Measurements from ENCODE around the gene ELL. TPM values are rescaled to one million over a fixed set of nuclear protein-coding genes. Genes with fewer than 3 reads are reported as not detected.

ELL gene
- total RNA-seq, 1 donor: 40.4 TPM

DNA sequence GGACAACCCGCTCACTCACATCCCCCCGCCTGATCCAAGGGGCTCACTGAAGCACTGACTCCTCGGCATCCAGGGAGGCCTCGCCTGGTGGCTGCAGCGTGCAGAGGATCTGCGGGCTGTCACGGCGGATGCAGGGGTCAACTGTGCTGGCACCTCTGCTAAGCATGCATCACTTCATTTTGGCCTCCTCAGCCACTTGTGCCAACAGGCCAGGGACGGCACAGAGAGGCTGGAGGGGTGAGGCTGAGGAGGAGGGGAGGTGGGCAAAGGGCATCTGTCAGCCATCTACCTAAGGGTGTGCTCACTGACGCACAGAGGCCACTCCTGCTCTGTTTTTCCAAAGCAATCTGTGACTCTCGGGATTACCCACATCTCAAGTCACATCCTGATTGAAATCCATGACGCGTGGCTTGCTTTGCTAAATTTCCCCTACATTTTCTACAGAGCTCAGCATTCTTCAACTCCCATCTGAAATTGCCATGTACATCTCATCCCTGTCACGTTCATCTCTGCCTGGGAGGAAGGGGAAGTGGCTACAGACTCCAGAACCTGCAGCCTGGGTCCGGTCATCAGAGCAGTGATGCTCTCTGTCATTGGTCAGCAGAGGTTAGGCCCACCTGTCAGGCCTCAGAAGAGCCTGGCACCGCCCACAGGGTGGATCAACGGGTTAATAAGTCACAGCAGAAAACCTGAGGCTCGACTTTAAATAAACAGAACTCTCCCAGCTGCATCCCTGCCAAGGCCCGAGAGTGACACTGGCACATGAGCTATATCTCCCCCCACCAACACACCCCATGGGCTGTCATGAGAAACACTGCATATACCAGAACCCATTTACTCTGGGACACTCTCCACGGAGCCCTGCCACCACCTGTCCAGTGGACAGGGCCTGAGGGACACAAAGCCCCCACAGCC is 17.6 kb downstream of the ELL start:
- Histone ChIP-seq H3K9me3 (ENCODE audit: low read depth, low read length) (no peaks in the 10 kb centered on the region), H3K4me1 (ENCODE audit: insufficient read depth, low read length) (peaks cover 98% of the 10 kb centered on the region), H3K27me3 (ENCODE audit: insufficient read depth, low read length) (no peaks in the 10 kb centered on the region), H3K4me3 (ENCODE audit: low read length) (no peak overlapping the region)

DNA sequence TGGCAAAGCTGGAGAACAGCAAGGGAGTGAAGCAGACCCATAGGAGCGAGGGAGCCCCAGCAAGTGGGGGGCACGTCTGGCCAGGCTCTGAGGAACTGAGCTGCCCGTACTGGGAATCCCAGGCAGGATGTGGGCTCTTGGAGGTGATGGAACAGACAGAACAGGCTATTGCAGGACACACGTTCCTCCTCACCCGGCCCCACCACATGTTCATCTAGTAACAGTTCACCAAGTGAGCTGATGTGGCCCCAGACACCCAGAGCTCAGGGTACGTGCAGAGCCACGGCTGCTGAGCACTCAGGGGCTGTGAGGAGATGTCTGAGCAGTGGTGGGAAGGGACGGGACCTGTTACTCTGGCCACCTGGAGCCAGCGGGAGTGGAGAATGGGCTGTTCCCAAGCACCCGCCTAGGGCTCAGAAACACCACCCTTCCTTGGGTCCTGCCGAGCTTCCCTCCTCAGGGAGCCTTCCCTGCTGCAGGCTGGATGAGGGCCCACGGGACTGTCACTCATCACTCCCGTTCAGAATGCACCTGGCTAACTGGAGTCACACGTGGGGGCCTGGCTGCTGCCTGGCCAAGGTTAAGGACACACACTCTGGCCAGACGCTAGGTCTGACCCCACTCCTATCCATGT is 18.4 kb downstream of the ELL start:
- Histone ChIP-seq H3K4me3 (ENCODE audit: low read length) (no peak overlapping the region), H3K27me3 (ENCODE audit: insufficient read depth, low read length) (no peaks in the 10 kb centered on the region), H3K9me3 (ENCODE audit: low read depth, low read length) (no peaks in the 10 kb centered on the region), H3K4me1 (ENCODE audit: insufficient read depth, low read length) (peaks cover 98% of the 10 kb centered on the region)

DNA sequence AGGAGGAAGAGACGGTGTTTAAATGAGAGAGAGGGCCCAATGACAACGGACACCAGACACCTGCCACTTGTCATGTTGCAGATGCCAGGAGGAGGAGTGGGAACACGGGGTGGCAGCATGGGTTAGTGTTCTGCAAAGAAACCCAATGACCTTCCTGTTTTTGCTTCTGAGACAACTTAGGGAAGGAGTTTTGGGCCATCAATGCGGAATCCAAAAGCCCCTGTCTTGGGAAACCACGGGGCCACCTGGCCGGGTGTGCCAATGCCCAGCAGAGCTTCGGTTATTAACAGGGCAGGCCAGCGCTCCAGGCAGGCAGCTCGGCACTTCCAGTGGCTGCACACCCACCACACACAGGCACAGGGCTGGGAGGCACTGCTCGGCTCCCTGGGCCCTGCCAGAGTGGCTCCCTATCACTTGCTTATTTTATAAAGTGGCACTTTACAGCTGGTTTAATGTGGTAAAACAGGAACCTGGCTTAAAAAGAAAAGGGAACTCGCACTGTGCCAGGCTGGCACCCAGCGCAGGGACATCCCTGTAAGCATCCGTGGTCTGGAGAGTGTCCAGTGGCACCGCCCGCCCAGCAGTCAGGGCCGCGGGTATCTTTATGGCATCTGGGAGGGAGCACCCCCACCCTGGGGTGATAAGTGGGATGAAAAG is 19.1 kb downstream of the ELL start:
- no peaks in the 10 kb centered on the region for H3K27me3 ChIP-seq (ENCODE audit: insufficient read depth, low read length)
- H3K4me3 ChIP-seq (ENCODE audit: low read length): no peak overlapping the region
- H3K4me1 ChIP-seq (ENCODE audit: insufficient read depth, low read length): peaks cover 98% of the 10 kb centered on the region
- H3K9me3 ChIP-seq (ENCODE audit: low read depth, low read length): no peaks in the 10 kb centered on the region

GRCh38 chr19:18502246-18502637 is 19.6 kb downstream of the ELL start:
- H3K4me3 ChIP-seq (ENCODE audit: low read length): no peak overlapping the region
- peaks cover 98% of the 10 kb centered on the region for H3K4me1 ChIP-seq (ENCODE audit: insufficient read depth, low read length)
- H3K9me3 ChIP-seq (ENCODE audit: low read depth, low read length): no peaks in the 10 kb centered on the region
- H3K27me3 ChIP-seq (ENCODE audit: insufficient read depth, low read length): no peaks in the 10 kb centered on the region

DNA sequence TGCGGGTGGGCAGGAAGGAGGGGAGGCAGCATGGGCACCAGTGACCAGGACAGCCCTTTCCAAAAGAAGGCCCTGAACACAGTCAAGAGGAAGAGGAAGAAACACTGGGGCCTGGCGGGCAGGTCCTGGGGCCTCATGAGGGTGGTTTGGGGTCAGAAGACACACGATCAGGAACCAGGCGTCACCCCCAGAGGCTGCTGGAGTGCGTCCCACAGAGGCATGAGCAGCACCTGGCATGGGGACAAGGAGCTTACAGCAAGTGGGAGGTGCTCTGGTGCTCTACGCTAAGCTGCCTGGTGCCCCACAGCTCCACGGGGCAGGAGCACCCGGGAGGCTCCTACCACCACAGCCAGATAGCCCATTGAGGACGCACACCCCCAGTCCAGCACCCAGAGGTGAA is 20.0 kb downstream of the ELL start:
- Histone ChIP-seq H3K4me3 (ENCODE audit: low read length) (no peak overlapping the region), H3K27me3 (ENCODE audit: insufficient read depth, low read length) (no peaks in the 10 kb centered on the region)

GRCh38 chr19:18501351-18501750 is 20.5 kb downstream of the ELL start:
- H3K4me3 ChIP-seq (ENCODE audit: low read length): no peak overlapping the region
- H3K9me3 ChIP-seq (ENCODE audit: low read depth, low read length): no peaks in the 10 kb centered on the region
- peaks cover 98% of the 10 kb centered on the region for H3K4me1 ChIP-seq (ENCODE audit: insufficient read depth, low read length)
- H3K27me3 ChIP-seq (ENCODE audit: insufficient read depth, low read length): no peaks in the 10 kb centered on the region

More for the DNA sequence above, 20.0 kb downstream of the ELL start:
- peaks cover 98% of the 10 kb centered on the region for H3K4me1 ChIP-seq (ENCODE audit: insufficient read depth, low read length)
- no peaks in the 10 kb centered on the region for H3K9me3 ChIP-seq (ENCODE audit: low read depth, low read length)

- no peak overlapping the region for H3K4me3 ChIP-seq (ENCODE audit: low read length)
- H3K4me1 ChIP-seq (ENCODE audit: insufficient read depth, low read length): peaks cover 98% of the 10 kb centered on the region
- H3K9me3 ChIP-seq (ENCODE audit: low read depth, low read length): no peaks in the 10 kb centered on the region
- H3K27me3 ChIP-seq (ENCODE audit: insufficient read depth, low read length): no peaks in the 10 kb centered on the region
These were observed 21.1 kb downstream of the ELL start for GRCh38 chr19:18500799-18501198.

DNA sequence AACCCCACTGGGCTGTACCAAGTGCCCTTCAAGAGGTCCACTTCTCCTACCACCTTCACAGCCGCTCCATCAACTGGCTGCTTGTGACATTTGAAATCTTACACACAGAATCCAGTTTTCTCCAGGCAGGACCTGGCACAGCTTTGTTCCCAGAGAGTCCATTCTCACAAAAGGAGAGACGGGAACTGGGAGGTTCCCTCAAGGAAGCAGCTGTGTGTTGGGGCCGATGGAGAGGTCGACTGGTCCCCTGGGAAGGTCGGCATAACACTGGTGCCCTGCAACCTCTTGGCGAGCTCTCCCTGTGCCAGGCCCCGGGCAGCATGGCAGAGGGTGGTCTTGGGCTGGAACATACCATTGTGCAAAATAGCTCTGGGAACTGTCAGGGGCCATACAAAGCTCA is 21.5 kb downstream of the ELL start:
- no peak overlapping the region for H3K4me3 ChIP-seq (ENCODE audit: low read length)
- H3K27me3 ChIP-seq (ENCODE audit: insufficient read depth, low read length): no peaks in the 10 kb centered on the region
- H3K4me1 ChIP-seq (ENCODE audit: insufficient read depth, low read length): peaks cover 98% of the 10 kb centered on the region
- H3K9me3 ChIP-seq (ENCODE audit: low read depth, low read length): no peaks in the 10 kb centered on the region

DNA sequence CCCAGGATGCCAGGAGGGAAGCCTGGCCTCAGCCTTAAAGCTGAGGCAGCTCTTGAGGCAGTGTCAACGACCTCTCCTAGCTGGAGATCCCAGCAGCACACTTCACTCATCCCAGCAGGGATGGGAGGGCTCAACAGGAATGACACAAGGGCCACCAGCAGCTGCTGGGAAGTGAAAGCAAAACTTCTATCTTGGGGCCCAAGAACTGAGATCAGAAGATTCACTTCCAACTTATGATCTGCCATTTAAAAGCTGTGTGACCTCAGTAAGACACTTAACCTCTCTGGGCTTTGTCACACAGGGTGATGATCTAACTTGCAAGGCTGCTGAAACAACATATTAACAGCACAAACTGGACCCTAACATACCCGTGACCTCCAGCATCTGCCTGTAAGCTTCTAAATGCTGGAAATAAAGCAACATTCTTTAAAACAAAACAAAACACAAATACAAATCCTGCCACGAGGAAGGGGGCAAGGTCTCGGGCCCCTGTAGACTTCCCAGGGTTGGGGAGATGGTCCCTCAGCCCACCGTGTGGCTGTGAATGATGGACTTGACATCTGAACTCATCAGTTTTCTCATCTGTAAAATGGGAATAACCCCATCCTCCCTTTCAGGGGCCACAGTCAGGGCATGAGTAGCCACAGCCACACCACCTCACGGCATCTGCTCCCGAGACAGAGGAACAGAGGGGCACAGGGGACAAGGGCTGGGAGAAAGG is 22.7 kb downstream of the ELL start:
- Histone ChIP-seq H3K27me3 (ENCODE audit: insufficient read depth, low read length) (no peaks in the 10 kb centered on the region), H3K4me3 (ENCODE audit: low read length) (no peak overlapping the region), H3K9me3 (ENCODE audit: low read depth, low read length) (no peaks in the 10 kb centered on the region), H3K4me1 (ENCODE audit: insufficient read depth, low read length) (peaks cover 98% of the 10 kb centered on the region)

- Histone ChIP-seq H3K4me1 (ENCODE audit: insufficient read depth, low read length) (peaks cover 98% of the 10 kb centered on the region), H3K27me3 (ENCODE audit: insufficient read depth, low read length) (no peaks in the 10 kb centered on the region), H3K9me3 (ENCODE audit: low read depth, low read length) (no peaks in the 10 kb centered on the region), H3K4me3 (ENCODE audit: low read length) (no peak overlapping the region)
These were observed 25.0 kb downstream of the ELL start for GRCh38 chr19:18496980-18497256.

DNA sequence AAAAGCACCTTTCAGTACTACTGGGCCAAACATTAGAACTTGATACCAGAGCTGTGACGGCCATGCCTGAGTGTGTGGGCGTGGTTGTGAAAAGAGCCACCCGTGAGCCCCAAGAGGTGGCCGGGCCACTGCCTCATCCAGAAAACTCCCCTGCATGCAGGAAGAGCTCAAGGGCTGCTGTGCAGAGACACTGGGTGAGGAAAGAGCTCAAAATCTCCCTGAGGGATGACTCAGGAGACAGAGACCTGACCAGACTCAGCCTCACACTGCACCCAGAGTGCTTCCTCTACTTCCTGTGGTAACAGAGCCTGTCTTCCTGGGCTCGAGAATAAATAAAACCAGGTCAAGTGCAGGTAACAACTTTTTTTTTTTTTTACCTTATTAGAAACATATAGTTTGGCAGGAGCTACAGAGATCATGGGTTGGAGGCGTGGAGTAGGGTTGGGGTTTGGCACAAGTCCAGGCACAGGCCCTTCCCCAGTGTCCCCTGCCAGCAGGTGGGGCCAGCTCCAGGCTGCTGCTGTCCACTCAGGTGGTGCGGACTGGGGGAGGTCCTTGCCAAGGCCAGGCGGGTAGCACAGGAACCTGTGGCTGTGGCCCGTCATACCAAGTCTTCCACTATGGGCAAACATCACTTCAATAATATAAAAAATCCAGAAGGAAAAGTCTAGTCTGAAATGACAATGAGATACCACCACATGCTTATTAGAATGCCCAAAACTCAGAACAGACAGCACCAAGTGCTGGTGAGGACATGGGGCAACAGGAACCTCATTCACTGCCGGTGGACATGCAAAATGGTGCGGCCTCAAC is 25.5 kb downstream of the ELL start:
- peaks cover 94% of the 10 kb centered on the region for H3K4me1 ChIP-seq (ENCODE audit: insufficient read depth, low read length)
- H3K4me3 ChIP-seq (ENCODE audit: low read length): no peak overlapping the region
- no peaks in the 10 kb centered on the region for H3K9me3 ChIP-seq (ENCODE audit: low read depth, low read length)
- no peaks in the 10 kb centered on the region for H3K27me3 ChIP-seq (ENCODE audit: insufficient read depth, low read length)

- H3K4me1 ChIP-seq (ENCODE audit: insufficient read depth, low read length): peaks cover 94% of the 10 kb centered on the region
- H3K4me3 ChIP-seq (ENCODE audit: low read length): no peak overlapping the region
- H3K27me3 ChIP-seq (ENCODE audit: insufficient read depth, low read length): no peaks in the 10 kb centered on the region
- no peaks in the 10 kb centered on the region for H3K9me3 ChIP-seq (ENCODE audit: low read depth, low read length)
These were observed 26.5 kb downstream of the ELL start for GRCh38 chr19:18495204-18495911.

- peaks cover 85% of the 10 kb centered on the region for H3K4me1 ChIP-seq (ENCODE audit: insufficient read depth, low read length)
- H3K9me3 ChIP-seq (ENCODE audit: low read depth, low read length): no peaks in the 10 kb centered on the region
- H3K4me3 ChIP-seq (ENCODE audit: low read length): no peak overlapping the region
- H3K27me3 ChIP-seq (ENCODE audit: insufficient read depth, low read length): no peaks in the 10 kb centered on the region
These were observed 27.6 kb downstream of the ELL start for GRCh38 chr19:18494267-18494607.
